GM21717 (cell line): ENCODE data around the gene UBE2A.

ENCODE experiments used
- ATAC-seq: cut with Tn5 transposase; IDR thresholded peaks from one replicate; pipeline ENCODE4 v1.9.1; 2021; ENCODE audit warnings: mild to moderate bottlenecking, moderate library complexity; ENCODE audit not compliant: unreplicated experiment

UBE2A gene

DNA sequence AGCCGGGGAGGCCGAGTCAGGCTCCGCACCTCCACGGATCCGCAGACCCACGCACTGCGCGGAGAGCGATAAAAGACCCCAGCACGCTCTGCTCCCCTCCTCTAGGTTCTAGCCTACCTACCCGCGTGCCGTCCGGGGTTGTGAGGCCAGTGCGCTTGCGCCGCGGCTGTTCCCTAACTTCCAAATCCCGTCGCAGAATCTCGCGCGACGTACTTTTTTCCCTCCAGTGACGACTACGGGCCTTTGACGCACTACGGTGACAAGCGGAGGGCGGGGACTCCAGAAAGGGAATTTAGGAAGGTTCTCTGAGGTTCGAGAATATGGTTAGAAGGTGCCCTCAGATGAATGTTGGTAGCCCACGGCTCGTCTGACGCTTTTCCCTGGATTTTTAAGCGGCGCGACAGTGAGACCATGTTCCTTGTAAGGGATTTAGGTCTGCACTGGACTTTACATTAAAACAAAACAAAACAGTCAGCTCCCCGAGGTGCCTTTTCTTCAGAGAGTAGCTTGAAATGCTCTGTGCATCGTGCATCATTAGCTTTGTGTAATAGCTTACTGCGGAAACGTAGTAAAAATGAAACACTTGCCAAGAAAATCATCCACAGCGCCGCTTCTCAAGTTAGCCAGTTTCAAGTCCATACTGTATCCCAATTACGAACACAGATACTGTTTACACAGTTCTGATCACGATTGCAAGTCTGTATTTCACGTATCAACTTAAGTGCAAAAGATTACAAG, 32.1 kb downstream of the UBE2A start, which contains the start of gene NKRF:
Gene NKRF, minus strand, starts transcription at position 145 of the 738 bp plus-strand sequence.
- ATAC-seq = peak; percentile 63

DNA sequence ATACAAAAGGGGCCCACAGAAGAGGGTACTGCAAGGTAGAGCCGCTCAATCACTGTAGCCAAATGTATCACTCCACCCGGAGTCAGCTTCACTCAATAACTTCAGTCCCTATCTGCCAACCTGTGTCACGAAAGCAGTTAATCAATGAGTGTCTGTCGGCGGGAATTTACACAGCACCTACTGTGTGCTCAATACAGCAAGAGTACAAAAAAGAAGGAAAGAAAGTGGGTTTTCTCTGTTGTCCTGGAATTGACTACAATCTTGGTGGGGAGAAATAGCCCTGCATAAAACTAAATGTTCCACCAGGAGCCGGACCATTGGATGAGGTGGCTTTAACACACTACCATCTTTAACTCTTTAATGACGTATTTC, 32.6 kb downstream of the UBE2A start:
- ATAC-seq = no peak

DNA sequence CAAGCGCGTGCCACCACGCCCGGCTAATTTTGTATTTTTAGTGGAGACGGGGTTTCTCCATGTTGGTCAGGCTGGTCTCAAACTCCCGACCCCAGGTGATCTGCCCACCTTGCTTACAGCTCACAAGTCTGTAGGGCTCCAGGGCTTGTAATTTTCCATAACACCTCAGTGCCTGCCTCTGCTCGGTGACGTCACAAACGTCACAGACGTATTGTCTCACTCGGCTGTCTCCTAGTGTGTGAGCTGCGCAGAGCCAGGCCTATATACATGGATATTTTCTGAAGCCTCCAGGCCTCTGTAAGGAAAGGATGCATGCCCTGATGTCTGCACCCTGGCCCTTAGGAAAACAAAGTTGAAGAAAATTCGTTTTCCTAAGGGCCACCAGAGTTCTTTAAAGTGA, 40.4 kb downstream of the UBE2A start:
- no peak for ATAC-seq

DNA sequence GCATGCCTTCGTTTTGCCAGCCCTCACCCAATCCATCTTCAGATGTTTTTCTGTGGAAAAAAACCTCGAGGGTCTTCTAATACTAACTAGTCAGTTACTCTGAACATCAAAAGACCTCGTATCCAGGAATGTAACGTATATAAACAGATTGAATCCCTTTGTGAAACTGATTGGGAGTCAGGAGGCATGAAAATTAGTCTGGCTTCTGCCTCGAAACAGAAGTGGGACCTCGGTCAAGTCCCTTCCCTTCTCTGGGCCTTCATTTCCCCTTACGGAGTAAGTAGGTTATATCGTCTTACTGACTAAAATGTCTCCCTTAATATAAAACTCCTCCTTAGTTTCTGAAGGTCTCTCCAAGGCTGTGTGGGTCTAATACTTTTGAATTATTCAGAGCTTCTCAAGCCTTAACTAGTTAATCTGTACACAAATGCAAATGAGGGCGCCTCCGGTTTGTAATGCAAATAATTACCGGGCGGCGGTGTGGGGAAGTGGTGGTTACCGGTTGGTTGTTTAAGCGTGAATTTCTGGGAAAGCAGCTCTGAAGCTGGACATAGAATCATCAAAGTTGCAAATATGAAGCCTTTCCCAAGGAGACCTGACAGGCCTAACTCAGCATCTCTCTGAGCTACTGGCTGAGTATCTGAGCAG, 43.3 kb downstream of the UBE2A start:
- peak; percentile 62 for ATAC-seq

DNA sequence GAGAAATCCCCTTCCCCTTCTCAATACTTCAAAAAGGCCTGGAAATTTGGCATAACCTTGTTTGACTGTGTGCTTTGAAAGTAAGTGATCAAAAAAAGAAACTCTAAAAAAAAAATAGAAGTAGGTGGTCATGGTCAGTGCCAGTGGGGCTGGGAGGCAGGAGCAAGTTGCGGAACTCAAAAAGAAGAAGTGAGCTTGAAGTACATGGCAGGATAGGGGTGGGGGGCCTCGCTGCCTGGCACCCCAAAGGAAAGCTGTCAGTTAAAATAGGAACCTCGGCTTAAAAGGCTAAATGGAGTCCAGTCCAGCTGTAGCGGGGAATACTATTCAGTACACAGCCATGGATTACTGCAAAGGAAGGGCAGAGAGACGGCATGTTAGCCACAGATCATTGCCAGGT, 44.1 kb downstream of the UBE2A start:
- ATAC-seq = peak; percentile 26

DNA sequence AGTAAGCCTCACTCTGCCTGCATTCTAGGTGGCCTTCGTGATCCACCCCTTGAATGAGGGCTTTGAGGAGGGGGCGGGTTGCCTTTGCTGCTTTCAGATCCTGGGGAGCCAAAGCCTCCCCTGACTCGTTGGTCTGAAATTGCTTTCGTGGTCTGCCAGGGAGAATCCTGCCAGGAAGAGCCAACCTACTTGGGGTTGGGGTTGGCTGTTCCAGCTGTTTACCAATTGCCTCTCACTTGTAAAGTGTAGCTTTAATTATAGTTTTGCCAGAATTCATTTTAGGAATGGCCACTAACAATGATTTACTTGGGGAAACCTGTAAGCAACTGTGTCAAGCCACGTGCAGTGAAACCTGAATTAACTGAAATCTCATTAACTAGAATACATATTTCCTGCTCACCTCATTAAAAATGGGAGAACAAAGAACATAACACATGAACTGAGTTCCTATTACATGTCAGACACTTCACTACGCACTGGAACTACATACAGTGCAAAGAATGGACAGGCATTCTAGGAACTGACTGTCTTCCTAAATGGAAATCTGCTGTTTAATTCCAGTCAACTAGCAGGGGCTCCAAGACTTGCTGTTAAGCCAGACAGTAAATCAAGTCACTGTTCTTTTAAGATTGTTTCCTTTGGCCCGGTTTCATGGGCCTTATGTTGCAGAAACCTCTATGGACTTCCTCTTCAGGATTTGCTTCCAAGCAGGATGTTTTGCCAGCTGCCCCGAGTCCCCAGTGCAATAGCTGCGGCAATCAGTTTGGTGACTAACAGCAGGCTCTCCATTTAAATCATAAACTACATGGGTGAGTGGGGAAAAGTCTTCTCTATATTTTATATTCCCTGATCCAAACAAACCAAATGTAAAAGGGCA, 48.2 kb downstream of the UBE2A start:
- no peak for ATAC-seq

DNA sequence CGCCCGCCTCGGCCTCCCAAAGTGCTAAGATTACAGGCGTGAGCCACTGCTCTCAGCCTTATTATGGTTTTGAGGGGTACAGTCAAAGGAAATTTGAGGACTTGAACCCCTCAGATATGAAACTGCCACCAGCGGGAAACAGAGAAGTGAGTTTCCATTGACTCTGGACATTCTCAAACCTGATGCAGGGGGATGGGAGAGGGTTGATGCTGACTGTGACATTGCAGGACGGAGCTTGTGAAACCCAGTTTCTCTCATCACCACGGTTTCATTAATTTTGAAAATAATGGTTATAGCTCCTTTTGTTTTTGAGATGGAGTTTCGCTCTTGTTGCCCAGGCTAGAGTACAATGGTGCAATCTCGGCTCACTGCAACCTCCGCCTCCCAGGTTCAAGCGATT, 50.1 kb downstream of the UBE2A start:
- no peak for ATAC-seq

DNA sequence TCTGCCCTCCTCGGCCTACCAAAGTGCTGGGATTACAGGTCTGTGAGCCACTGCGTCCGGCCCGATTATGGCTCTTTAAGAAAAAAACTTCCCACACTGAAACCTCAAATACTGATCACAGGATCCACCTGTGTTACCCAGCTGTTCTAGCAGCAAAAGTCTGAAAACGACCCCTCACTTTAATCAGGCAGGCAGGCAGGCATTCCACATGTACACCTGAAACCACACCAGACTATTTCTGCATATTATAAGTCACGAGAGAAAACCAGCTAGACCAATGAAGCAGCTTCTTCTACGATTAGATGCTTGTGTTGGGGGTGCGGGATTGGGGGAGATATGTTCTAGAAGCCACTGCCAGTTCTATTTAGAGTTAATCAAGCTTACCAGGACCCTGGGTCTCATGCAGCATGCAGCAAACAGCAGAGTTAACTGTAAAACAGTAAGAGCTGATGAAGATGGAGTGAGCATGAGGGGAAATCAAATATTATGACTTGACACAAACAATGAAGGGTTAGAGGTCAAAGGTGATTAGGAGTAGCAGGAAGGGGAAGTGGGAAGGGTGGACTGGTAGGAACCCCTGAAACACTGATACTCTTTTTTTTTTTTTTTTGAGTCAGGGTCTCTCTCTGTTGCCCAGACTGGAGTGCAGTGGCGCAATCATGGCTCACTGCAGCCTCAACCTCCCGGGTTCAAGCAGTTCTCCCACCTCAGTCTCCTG, 50.7 kb downstream of the UBE2A start:
- ATAC-seq = no peak

DNA sequence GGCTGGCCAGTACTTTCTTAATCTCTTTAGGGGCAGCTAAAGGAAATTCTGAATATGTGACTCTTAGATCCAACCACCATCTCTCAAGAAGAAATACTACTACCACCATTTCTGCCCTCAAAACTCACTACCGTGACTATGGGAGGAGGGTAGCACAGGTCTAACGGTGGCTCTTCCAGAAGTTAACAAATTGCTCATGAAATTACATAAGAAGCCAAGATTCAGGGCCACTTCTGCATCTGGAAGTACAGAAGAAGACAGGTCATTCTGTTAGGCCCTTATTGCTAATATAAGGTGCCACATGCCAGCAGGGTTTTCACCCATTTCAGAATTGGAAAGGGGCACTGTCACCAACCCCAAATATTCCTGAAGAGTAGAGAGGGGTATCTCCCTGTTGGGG, 51.5 kb downstream of the UBE2A start:
- ATAC-seq = no peak
